GM18519 (cell line): ENCODE data around the gene SPATA13.
A peak's percentile ranks its signal among the peaks of the same experiment; 100 is the strongest.

Source experiments
- ATAC-seq: cut with Tn5 transposase; IDR thresholded peaks from one replicate; pipeline ENCODE4 v1.9.1; 2021; ENCODE audit warnings: mild to moderate bottlenecking, moderate library complexity; ENCODE audit not compliant: unreplicated experiment, low FRiP score

SPATA13 gene

DNA sequence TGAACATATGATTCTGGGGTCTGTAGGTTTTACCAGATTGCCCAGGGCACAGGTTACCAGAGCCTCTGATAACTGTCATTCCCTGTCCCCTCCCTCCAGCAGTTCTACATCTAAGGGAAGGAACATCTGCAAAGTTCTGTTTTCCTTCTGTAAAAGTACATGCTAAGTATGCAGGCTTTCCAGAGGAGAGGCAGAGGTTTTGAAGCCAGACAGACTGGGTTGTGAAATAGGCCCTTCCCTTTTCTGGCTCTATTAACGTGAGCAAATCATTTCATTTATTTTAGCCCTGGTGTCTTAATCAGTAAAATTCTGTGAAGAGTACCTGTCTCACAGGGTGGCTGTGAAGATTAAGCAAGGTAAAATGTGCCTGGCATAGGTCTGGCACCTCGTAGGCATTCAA, 82.8 kb downstream of the SPATA13 start:
- ATAC-seq, result no peak

DNA sequence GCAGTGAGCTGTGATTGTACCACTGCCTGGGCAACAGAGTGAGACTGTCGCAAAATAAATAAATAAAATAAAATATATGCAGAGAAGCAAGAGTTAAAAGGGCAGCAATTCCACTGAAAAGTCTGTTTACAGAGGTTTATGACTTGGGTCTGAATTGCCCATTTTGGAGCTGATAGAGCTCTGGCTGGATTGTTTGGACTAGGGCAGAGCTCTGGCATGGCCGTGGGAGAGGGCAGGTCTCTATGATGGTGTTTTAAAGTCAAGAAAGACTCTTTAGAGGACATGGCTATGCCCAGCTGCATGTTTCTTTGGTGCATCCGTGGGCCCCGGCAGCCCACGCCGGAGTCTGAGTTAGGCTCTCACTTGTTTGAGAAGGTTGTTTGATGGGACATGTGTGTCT, 84.3 kb downstream of the SPATA13 start:
- no peak for ATAC-seq

DNA sequence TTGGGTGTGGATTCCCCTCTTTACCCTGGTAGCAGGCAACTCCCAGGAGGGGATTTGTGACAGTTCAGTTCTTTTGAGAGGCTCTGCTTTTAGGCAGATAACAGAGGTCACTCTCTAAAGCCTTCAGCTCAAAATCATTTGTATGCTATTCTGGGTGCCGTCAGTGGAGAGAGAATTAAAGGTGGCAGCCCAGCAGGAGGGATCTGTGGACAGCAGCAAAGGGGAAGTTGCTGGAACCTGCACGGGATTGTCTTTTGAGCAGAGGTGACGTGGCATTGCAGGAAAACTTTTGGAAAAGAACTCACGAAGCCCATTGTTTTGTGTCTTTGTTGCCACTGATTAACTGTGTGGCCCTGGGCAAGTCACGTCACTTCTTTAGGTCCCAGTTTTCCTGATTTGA, 86.5 kb downstream of the SPATA13 start:
- ATAC-seq, result no peak

DNA sequence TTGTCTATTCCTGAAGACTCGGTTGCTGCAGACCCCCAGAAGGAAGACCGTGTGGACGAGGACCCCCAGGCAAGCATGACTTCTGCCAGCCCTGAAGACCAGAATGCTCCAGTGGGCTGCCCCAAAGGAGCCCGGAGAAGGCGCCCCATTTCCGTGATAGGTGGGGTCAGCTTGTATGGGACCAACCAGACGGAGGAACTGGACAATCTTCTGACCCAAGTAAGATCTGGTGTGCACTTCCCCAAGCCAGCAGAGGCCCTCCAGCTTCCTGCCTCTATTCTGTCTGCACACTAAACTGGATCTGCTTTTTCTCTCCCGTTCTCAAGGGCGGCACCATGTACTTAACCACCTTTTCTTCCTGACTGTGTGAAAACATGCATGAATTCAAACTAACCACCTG, 89.1 kb downstream of the SPATA13 start:
- ATAC-seq, result no peak

DNA sequence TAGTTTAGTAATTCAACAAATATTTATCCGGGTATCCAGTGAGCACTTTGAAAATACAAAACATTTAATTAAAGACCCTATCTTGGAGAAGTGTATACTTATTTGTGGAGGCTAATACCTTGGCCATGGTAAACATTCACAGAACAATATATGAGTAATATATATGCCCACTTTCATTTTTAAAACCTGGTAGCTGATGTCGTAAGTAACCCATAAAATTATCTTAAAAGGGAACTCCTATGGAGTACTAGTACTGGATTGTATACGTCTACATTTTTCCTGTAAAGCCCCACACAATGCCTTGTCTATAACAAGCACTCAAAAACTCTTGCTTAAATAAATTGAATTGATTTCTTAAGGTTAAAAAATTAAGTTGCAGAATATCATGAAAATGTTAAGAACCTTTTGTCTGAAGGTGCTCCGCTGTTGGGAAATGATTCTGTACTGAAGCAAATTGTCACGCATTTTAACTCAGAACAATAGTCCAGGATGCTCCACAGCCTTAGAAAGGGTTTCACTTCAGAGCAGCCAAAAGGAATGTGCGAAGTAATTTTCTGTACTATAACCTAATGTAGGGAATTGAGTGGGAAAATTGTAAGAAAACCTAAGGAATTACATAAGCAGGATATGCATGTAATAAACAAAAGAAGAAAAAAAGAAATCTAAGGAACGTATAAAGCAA, 90.0 kb downstream of the SPATA13 start:
- ATAC-seq, result no peak

DNA sequence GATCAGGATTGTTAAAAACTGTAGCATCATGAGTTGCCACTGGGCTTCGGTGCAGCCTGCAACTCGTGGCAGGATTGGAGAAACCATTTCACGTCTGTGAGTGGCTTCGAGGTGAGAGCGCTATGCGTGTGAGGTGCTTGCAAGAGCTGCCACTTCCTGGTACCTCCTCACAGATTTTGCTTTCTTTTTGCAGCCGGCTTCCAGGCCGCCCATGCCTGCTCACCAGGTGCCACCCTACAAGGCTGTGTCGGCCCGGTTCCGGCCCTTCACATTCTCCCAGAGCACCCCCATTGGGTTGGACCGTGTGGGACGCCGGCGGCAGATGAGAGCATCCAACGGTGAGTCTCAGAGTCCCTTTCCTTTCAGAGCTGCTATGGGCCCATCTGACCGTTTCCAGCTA, 91.0 kb downstream of the SPATA13 start:
- no peak for ATAC-seq

DNA sequence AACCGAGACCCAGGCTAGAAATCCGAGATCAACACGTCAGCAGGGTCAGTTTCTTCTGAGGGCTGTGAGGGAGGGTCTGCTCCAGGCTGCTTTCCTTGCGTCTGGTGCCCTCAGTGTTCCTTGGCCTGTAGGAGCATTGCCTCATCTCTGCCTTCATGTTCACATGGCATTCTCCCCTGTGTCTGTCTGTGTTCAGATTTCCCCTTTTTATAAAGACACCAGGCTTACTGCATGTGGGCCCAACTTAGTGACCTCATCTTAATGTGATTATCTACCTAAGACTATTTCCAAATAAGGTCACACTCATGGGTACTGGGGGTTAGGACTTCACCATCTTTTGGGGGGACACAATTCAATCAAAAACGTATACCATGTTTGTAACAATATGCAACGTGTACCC, 91.6 kb downstream of the SPATA13 start:
- no peak for ATAC-seq

DNA sequence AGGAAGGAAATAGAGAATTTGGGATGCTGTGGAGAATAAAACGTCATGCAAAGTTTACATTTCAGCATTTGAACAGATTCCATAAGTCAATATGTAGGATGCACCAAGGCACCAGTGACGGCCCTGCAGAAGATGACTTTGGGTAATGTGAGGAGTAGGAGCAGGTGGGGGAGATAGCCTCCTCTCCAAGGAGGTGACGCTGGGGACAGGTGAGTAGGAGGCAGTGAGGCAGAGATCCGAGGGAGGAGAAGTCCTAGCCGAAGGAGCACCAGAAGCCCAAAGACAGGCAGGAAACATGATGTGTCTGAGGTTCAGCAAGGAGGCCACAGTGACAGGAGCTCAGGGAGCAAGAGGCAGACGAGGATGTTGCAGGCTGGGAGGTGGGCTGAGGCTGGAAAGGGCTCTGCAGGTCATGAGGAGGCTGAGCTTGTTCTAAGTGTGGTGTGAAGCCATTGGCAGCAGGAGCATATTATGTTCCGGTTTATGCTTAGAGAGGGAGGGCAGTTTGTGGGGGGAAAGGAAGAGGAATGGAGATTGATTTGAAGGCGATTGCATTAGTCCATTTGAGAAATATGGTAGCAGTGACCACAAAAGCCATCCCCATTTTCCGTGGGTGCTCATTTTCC, 93.1 kb downstream of the SPATA13 start:
- ATAC-seq, result no peak

DNA sequence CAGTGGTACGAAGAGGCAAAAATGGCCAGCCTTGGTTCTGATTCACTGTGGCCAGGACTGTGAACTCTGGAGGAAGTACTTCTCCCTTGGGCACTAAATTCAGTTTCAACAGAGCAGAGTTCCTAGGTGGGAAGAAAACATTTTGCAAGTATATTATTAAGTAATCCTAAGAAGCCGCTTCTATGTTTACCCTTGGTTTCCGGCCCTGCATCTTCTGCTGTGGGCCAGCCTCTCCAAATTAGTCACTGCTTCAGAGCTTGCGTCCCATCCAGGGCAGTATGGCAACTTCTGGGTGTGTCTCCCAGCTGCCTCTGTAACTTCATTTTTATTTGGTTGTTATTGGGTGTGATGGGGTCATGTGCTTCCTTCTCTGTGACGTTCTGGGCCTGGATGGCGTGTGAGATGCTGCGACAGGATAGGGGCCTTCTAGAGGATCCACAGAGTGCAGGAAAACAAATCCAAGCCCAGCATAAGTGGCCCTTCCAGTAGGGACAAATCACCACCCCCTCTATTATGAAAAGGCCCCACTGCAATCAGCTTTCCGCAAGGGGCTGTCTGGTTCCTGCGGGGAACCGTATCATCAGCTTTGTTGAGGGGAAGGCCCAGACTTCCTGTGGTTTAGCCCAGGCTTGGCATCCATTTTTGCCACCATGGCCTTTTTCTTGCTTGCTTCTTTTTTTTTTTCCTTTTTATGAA, 93.8 kb downstream of the SPATA13 start:
- no peak for ATAC-seq

DNA sequence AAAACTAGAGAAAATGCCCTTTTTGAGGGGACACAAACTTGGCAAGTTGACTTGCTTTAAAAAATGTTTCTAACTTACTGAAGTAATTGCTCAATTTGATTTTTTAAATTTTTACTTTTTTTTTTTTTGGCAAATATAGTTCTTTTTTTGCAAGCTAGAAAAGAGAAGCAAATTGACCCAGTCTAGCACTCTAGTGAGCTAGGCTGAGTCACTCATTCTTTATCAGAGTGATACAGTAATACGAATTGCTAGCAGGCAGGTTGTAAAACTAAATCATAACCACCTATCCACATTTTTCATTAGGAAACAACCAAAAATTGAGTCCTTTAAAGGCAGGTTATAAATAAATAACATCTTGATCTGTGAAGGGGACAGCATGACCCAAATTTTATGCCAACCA, 97.0 kb downstream of the SPATA13 start:
- no peak for ATAC-seq

DNA sequence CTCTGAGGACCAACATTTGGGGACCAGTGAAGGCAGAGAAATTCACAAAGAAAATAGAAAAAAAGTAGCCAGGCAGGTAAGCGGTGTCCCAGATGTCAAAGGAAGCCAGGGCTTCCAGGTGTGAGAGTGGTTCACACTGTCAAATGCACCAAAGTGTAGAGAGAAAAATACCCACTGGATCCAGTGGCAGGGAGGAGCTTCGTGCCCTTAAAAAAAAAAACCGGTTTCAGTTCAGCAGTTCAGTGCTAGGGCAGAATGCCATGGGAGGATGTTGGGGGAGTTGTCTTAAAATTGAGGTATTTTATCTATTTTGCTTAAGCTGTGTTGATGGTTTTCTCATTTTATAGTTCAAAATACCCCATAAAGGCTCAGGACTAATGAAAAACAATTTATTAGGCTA, 101.0 kb downstream of the SPATA13 start:
- ATAC-seq, result no peak

DNA sequence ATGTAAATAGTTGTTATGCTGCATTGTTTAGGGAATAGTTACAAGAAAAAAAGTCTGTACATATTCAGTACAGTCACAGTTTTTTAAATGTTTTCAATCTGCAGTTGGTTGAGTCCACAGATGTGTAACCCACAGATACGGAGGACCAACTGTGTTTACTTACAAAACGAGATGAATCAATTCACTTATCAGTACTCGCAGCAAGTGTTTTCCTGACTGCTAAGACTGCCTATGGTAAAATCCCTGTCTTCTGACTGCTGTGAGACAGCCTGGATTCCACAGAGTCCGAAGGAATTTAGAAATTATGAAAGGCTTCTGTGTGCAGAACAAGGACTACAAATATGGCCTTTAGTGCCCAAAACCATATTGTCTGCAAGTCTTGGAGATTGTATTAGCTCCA, 103.1 kb downstream of the SPATA13 start:
- no peak for ATAC-seq

DNA sequence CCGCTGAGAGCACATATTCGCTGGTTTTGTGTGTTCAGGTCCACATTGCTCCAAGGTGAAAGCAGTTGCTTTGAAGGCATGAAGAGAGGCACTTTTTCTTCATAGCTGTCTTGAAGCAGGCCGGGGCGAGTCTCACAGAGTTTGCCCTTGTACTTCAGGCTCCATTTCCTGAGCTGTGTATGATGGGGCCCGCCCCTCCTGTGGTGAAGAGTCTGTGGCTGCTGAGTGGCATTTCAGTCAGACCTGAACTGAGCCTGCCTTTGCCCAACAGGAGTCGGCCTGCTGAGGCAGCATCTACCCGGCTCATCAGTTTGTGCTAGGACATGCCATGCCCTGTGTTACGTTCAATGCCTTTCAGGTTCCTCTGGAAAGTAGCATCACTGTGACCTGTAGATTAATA, 104.5 kb downstream of the SPATA13 start:
- no peak for ATAC-seq

DNA sequence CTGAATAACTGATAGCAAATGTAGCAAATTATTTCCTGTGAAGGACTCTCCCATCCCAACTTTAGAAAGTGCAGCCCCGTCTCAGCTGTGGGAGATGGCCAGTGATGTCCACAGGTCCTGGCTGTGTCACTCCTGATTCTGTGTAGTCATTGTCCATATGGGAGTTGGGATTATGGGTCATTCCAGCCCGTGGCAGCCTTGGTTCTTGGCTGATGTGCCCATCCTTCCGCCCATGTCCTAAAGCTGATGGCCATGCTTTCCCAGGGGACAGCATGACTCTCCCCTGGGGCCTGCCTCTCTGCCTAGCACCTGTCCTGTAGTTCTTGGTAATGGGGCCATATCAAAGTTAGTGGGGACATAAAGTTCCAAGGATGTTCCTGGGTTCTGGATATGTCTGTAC, 104.9 kb downstream of the SPATA13 start:
- ATAC-seq, result no peak

DNA sequence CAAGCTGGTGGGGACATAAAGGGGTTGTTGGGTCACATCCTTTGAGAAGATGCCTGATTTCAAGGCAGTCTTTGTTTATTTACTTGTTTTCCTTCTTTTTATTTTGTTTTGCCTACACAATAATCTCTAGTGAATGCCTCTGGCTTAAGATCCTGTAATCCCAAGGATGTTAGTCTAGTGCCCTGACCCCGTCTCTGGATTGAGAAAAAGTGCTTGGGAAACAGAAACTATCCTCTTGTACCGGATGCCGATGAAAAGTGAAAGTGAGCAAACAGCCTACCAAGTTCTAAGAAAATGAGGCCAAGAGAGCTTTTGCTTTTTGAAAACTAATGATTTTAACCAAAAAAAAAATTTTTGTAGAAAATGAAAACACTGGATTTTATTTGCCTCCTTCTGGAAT, 106.8 kb downstream of the SPATA13 start:
- no peak for ATAC-seq

DNA sequence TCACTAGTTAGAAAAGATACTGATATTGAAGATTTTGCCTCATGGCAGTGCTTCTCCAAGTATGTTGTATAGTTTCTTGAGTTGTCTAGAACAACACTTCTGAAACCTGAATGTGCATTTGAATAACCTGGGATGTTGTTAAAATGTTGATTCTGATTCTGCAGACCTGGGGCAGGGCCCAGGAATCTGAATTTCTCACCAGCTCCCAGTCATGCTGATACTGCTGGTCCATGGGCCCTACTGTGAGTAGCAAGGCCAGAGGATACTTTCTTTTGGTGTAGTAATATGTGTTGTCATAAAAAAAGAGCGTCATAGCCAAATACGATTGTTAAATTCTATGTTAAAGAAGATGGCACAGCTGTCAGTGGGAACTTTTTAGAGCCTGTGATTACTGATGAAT, 107.3 kb downstream of the SPATA13 start:
- ATAC-seq, result no peak

DNA sequence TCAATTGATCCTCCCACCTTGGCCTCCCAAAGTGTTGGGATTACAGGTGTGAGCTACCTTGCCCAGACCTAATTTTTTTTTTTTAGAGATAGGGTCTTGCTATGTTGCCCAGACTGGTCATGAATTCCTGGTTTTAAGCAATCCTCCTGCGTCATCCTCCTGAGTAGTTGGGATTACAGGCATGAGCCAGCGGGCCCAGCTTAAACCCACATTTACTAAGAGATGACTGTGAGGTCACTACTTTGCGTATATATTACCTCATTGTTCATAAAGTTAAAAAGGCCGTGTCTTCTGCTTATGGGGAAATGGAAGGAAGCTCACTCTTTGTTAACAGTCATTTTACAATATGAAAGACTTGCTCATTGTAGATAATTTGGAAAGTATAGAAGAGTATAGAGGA, 109.3 kb downstream of the SPATA13 start:
- ATAC-seq, result no peak

DNA sequence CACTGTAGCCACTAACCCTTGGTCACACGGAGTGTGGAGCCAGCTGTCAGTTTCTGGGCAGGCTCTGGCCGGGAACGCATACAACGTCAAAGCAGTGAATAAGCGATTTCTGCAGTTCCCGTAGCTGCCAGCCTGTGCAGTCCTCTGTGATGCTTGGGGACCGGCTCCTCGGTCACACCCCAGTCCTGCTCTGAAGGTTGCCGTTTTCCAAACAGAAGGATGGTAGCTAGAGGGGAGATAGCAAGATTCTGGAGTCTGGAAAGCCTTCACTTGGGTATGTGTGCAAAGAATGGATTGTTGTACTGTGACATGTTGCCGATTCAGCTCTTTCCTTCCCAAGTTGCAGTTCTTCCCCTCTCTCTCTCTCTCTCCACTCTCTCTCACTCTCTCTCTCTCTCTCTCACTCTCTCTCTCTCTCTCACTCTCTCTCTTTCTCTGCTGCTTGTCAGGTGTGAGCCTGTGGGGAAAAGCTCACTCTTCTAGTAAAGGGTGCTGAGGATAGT, 110.2 kb downstream of the SPATA13 start:
- ATAC-seq, result peak; percentile 38

DNA sequence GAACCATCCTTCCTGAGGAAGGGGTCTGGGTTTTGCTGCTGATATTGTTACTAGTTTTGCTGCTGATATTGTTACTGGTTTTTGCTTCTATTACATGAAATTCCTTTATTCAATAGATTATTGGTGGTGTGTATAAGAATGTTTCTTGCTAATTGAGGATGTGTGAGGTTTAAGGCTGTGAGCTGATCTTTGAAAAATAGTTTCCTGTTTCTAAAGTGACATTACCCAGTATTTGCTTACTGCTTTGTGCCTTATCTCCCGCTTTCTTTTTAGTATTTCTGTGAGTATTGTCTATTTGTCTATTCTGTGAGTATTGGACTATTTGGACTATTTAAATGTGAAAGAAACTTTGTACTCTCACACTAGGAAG, 110.7 kb downstream of the SPATA13 start:
- ATAC-seq, result no peak

DNA sequence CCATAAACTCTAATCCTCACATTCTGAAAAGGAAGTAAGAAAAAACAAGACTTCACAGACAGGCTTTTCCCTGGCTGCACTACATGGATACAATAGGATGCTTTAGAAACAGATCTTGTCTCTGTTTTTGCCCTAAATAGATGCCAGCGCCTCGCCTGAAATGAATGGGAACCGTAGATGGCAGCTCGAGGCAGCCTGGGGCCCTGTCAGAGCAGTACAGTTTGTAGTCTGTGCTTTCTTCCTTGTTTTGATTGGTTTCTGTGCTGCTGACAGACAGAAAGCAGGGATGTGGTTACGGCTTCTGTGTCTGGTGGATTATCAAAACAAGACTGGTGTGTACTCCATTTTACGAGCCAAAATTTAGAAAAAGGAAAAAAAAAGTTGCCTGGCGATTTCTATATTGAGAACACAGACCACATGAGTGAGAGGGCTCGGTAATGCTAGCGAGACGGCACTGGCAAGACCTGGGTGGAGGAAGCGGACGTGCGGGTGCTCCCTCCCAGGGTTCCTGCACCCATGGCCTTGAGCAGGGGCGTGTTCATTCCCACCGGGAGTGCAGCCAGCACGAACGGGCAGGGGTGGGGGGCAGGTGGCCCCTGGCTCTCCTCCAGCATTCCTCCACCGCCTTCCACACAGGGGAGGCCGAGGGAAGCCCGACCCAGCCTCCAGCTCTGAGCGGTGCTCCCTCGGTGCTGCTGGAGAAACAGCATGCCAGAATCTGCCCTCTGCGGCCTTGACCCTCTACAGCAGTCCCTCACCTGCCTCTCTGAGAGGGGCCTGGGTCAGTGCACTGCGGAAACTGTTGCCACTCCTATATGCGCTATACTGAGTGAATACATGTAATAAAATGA, 111.3 kb downstream of the SPATA13 start:
- peak; percentile 37 for ATAC-seq
